HCEC 1CT (cell line): ENCODE data around the gene KMT5C.

ENCODE experiments used
- DNase-seq: peaks from one replicate; pipeline ENCODE4 v3.0.0-alpha.2; 2017

Gene KMT5C

DNA sequence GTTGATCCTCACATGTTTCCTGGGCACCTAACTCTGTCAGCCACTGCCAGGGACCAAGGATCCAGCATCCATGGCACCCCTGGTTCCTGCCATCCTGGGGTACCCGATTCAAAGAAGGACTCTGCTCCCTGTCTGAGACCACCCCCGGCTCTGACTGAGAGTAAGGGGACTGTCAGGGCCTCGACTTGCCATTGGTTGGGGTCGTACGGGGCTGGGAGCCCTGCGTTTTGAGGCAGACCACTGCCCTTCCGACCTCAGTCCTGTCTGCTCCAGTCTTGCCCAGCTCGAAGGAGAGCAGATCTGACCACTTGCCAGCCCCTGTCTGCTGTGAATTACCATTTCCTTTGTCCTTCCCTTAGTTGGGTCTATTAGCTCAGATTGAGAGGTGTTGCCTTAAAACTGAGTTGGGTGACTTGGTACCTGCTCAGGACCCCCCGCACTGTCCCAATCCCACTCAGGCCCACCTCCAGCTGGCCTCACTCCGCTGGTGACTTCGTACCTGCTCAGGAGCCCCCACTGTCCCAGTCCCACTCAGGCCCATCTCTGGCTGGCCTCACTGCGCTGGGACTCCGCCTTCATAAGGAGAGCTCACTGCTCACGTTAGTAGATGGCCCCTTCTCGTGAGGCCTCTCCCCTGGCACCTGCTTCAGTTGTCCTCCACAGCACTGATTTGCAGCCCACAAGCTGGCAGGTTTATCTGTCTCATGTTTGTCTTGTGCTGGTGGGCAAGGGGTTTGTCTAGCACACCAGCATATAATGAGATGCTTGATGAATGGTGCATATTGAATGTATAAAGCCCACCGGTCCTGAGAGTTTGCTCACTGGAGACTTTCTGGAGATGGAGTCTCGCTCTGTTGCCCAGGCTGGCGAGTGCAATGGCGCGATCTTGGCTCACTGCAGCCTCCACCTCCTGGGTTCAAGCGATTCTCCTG lies 50.0 kb downstream of the KMT5C start:
- DNase-seq, result no peak

DNA sequence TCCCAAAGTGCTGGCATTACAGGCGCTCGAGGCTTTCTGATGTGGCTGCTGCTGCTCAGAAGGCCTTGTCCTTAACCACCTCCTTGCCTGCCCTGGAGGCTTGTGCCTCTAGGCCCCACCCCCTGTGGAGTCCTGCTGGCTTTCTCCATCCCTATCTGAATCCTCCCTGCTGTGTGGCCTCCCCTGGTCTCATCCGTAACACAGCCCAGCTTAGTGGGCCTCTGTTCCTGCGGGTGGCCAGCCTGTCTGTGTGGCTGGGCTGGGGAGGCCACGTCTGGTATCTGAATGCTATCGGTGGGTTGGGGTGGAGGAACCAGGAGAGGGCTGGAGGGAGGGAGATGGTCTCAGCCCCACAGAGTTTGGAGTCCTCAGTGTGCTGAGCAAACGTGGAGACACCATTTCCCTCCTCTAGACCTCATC lies 50.8 kb downstream of the KMT5C start:
- no peak for DNase-seq

DNA sequence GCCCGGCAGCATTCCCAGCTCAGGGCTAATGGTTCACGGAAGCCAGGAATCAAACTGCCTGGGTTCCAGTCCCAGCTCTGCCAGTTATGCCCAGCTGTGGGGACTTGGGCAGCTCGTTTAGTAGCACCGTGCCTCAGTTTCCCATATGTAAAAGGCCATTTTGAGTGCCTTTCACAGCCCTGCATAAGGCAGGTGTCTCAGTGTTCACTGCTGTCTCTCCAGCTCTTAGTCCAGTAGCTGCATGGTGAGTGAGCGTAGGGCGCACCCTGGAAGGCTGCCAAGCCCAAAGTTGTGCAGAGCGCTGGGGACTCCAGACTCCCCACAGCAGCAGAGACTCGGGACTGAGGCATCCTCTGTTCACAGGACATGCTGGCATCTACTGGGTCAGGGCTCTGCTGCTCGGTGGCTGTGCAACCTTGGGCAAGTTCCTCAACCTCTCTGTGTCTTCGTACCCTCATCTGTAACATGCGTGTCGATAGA lies 51.6 kb downstream of the KMT5C start:
- no peak for DNase-seq

DNA sequence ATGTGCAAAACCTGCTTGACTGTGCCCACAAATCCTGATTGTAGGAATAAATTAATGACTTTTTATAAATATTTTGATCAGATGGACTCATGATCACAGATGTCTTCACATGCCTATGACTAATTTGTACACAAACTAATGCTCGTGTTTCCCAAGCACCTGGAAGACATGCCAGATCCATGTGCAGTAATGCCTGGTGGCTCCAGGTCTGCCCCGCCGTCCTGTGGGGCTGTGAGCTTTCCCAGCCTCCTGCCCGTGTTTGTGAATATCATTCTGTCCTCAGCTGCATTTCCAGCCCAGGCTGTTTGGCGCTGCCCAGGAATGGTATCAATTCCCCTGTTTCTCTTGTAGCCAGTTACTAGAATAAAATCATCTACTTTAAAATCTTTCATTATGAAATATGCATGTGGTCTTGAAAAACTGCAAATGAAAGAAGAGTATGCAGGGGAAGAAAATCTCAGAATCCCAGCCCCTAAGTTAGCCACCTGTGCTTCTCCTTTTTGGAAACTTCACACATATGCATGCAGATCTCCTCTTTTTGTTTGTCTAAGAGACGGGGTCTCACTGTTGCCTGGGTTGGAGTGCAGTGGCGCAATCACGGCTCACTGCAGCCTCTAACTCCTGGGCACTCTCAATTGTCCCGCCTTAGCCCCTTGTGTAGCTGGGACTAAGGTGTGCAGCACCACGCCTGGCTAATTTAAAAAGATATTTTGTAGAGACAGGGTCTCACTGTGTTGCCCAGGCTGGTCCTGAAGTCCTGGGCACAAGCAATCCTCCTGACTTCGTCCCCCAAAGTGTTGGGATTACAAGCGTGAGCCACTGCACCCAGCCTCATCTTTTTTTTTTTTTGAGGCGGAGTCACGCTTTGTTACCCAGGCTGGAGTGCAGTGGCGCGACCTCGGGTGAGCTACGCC lies 52.3 kb downstream of the KMT5C start:
- peak; percentile 49 for DNase-seq

DNA sequence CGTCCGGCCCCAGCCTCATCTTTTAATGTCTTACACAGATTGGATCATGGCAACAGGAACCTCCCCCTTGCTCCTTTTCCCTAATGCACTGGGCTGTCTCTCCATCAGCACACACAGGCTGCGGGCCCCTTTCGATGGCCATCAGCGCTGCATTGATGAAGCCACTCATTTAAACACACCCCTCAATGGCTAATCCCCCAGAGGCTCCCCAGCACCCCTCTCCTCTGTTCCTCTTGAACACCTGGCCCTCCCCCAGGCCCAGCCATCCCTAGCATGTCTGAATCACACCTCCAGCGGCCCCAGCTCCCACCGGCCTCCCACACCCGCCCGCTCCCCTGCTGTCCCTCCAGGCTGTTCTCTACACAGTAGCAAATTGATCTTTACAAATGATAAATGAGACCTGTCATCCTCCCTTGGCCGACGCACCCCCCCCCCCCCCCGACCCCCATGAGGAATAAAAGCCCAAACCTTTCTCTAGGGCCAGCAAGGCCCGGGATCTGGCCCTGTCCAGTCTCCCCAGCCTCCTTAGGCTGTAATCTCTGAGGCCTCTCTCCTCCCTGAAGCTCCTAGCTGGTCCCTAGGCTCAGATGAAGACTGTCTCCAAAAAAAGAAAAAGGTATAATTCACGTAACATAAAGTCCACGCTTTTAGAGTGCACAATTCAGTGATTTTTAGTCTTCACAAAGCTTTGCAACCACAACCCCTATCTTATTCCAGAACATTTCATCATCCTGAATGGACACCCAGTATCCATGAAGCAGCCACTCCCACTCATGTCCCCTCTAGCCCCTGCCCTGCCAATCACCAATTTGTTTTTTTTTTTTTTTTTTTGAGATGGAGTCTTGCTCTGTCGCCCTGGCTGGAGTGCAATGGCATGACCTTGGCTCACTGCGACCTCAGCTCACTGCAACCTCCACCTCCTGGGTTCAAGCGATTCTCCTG lies 53.4 kb downstream of the KMT5C start:
- no peak for DNase-seq
